NCI-H2107 treated with DMSO at 0.1 percent for 48 hours (cell line): Measurements from ENCODE around the gene SYT12.

Experiments used
- DNase-seq: peaks from one replicate; lab custom pipeline; 2025; ENCODE audit not compliant: unreplicated experiment; lab: John Stamatoyannopoulos, UW

Gene SYT12

DNA sequence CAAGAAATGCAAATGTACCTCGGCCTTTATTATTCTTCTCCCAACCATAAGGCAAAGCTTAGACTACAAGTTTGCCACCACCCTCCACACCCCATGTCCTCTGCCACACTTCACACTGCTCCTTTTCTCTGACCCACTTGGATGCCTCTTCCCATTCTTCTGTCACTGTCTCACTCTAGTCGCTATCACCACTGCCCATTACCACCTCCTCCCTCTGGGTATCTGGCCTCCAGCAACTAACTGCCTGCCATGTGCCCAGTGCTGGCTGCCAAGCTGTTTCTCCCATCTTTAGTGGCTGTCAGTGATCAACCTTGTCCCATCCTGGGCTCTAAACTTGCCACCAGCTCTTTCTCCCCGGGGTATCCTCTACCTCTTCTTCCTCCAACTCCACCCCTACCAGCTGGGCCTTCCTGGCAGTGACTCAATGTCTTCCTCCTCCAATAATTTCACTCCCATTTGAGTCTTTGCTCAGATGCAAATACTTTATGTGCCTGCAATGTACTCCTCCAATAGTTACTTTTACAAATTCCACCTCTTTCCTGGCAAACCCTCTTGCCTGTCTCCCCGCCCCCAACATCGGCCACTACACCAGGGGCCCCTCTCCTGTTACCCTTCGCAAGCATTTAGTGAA is 76.0 kb downstream of the SYT12 start:
- DNase-seq: no peak

DNA sequence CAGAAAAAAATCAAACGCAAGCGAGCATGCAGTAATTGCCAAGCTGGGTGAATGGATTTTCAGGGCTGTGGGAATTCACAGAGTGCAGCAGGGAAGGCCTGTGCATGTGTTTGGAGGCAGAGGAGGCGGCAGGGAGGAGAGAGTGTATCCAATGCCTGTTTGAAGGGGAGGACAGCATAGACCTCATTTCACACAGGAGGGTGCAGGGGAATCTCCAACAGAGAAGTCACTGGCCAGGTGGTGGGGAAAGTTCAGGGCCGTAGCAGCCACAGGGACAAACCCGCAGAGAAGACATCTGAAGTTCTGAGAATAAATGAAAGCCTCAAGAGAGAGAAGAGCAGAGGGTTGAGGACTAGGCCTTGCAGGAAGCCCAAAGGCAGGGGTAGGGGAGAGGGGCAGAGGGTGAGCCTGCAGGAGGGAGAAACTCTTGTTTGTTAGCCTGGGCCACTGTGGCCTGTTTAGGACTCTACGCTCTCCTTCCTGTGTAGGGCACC is 76.9 kb downstream of the SYT12 start:
- no peak for DNase-seq
